UCSD-AML1 (cell line): ENCODE results near the gene TRPM8.
"Not testable (repeated sequence)": the region's sequence is repeated elsewhere in the genome, so short reads cannot be mapped to it uniquely, and the experiment has no call there.

Experiments
- DNase-seq: peaks from one replicate; lab custom pipeline; 2025; ENCODE audit not compliant: unreplicated experiment; lab: John Stamatoyannopoulos, UW

Gene TRPM8

DNA sequence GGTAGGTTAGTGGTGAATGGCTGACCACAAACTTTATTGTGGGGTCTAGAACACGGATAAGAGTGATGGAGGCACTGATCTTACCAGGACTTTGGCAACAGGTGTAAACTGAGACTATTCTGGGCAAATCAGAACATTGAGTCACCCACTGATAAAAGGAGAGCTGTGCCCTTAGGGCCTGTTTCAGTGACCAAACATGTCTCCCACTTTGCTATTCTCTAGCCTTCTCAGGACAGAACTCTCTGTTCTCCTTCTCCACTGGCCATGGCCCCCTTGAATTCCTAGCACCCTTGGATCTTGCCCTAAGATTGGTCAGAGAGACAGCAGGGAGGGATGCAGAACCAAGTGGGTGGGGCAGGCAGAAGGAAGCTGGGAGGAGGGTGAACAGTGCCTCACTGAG lies 18.3 kb downstream of the TRPM8 start:
- no peak for DNase-seq

GRCh38 chr2:233936089-233936488 lies 18.9 kb downstream of the TRPM8 start:
- DNase-seq, result no peak

GRCh38 chr2:233938676-233939370 lies 21.6 kb downstream of the TRPM8 start:
- no peak for DNase-seq

DNA sequence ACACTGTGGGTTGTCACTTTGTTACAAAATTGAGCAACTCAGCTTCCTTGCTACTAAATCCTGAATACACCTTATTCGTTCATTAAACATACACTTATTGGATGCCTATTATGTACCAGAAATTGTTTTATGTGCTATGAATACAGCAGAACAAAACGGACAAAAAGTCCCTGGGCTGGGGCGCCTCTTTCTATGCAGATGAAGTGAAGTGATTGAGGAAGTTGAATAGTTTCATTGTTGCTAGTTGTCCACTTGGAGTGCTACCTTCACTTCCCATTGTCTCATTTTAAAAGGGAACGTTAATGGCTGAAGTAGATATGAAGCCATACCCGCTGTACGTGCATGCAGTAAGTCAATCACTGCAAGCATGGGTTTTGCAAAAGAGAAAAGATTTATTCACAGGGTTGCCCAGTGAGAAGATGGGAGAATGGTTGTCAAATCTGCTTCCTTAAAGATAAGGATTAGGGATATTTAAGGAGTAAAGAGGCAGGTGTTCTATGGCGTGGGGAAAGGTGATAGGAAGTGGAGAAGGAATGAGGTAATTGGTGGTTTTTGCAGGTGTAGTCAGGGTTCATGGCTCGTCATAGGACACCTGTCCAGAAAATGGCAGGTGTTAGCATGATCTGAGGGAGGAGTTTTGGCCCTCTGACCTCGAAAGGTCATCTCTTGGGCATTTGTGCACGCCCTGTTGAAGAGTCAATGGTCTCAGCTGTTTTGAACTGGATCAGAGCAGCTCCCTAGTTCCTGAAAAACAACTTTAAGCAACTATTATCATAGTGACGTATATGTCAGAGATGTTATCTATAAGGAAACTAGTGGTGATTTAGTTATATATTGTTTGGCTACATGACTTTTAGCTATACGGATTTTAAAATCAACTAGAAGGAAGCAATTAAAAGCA lies 23.5 kb downstream of the TRPM8 start:
- no peak for DNase-seq

DNA sequence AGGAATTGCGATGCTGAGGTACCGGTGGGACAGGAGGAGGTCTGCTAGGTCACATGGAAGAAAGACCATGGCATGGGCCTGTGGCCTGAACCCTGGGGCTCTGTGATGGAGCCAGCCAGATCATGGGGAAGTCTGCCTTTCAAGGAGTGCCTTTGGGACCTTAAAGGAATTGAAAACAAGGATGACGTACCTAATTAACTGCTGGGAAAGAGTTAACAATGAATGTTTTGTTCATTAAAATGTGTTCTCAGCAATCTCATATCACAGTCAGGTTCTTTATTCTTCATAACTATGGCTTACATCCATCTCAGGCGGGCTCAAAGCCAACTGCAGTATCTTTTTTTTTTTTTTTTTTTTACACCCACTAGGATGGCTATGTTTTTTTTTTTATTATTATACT lies 25.6 kb downstream of the TRPM8 start:
- DNase-seq, result no peak

DNA sequence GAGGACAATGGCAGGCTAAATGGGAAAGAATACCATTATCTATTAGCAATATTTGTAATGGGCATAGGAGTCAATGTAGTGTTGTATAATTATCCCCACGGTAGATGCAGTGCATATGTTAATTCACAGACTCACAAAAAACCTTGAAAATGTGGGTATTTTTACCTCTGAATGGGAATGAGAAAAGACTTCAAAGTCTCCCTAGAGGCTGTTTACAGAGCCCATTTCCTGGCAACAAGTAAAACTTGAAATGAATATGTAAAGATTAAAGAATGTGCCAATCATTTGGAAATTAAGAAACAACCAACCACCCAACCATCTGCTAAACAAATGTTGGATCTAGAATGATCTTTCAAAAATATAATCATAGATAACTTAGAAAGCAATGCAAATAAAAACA lies 27.1 kb downstream of the TRPM8 start:
- DNase-seq, result no peak

- DNase-seq, result no peak
Observed at GRCh38 chr2:233944722-233945121, 27.5 kb downstream of the TRPM8 start.

- no peak for DNase-seq
Observed at GRCh38 chr2:233945146-233945545, 28.0 kb downstream of the TRPM8 start.

- no peak for DNase-seq
Observed at GRCh38 chr2:233950078-233950825, 33.1 kb downstream of the TRPM8 start.

- no peak for DNase-seq
Observed at GRCh38 chr2:233952335-233952734, 35.2 kb downstream of the TRPM8 start.

- no peak for DNase-seq
Observed at GRCh38 chr2:233953087-233953801, 36.1 kb downstream of the TRPM8 start.

DNA sequence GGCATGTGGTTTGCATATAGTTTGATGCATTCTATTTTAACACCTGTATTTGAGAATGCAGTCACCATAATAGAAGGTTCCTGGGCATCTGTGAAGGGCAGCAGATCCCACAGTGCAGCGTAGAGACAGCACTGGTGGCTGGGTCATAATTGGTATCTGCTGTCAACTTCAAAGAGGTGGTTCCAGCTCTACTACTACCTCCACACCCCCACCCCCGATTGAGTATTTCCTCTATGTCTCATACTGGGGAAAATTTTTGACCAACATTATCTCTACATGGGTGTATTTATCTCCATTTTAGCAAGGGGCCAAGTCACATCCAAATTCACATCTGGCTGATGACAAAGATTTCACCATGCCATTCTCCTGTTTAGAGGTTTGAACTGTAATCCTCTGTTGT lies 43.0 kb downstream of the TRPM8 start:
- DNase-seq, result no peak

GRCh38 chr2:233961905-233962304 lies 44.7 kb downstream of the TRPM8 start:
- no peak for DNase-seq

- DNase-seq, result no peak
Observed at GRCh38 chr2:233964581-233964980, 47.4 kb downstream of the TRPM8 start.

DNA sequence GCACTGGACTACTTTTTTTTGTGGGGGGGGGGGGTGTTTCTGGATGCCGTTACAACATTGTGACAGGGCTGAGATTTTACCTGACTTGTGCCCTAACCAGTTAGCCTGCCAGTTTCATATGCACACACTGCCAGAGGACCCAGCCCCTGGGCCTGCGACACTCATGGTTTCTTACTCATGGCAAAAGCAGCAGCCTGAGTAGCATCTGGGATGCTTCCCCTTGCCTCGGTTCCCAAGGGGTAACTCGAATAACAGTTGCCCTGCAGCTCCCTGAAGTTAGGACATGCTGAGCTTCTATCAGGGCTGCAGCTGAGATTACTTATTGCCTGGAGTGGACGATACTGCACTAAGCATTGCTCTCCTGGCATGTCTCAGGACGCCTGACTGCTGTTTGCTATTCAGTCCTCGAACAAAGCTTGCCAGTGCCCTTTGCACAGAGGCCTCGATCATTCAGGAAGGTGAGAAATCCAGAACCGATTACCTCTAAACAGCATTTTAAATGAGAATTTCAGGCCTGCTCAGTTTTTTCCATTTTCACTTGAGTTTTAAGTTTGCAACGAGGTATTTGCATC lies 47.9 kb downstream of the TRPM8 start:
- DNase-seq, result no peak

DNA sequence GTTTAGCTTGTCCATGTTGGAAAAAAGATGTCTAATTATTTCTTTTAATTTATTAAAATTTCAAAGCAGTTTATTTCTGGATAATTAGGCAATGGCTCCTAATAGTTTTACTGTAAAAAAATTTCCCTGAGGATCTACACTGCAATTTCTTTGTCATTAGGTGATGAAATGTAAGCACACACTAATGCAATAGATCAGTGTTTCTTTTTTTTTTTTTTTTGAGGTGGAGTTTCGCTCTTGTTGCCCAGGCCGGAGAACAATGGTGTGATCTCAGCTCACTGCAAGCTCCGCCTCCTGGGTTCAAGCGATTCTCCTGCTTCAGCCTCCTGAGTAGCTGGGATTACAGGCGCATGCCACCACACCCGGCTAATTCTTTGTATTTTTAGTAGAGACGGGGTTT lies 48.5 kb downstream of the TRPM8 start:
- not testable (repeated sequence) for DNase-seq

DNA sequence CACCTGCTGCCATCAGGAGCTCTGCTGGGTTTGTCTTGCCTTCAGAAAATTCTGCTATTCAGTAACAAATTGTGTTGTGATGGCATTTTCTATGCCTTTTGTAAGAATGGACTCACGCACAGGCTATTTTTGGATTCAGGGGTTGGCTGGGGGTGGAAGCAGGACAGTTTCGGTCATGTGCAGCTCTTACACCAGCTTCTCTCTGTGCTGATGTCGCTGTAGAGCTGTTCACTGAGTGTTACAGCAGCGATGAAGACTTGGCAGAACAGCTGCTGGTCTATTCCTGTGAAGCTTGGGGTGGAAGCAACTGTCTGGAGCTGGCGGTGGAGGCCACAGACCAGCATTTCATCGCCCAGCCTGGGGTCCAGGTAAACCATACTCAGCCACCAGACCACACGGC lies 49.2 kb downstream of the TRPM8 start:
- DNase-seq, result no peak

DNA sequence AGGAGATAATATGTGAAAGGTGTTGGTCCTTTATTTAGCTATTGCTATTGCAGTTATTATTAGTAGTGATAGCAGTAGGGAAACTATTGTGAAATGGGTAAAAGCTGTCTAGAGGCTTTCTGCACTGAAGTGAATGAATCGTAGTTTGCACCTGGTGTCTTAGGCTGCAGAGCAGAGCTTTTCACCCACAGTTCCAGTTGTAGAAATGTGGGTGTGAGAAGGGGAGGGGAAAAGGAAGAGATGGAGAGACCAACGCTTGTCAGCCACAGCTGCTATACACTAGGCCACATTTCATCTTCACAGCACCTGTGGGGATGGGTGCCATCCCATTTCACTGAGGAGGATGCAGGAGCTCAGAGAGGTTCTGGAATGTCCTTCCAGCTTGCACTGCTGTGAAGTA lies 50.0 kb downstream of the TRPM8 start:
- DNase-seq, result no peak

- DNase-seq, result no peak
Observed at GRCh38 chr2:233968556-233968955, 51.4 kb downstream of the TRPM8 start.

DNA sequence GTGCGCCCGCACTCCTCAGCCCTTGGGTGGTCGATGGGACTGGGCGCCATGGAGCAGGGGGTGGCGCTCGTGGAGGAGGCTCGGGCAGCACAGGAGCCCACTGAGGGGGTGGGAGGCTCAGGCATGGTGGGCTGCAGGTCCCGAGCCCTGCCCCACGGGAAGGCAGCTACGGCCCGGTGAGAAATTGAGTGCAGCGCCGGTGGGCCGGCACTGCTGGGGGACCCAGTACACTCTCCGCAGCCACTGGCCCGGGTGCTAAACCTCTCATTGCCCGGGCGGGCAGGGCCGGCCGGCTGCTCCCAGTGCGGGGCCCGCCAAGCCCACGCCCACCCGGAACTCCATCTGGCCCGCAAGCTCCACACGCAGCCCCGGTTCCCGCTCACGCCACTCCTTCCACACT lies 55.3 kb downstream of the TRPM8 start:
- not testable (repeated sequence) for DNase-seq
